K562 (cell line): Measurements from ENCODE around the gene EAF1. TPM values are rescaled to one million over a fixed set of nuclear protein-coding genes. Genes with fewer than 3 reads are reported as not detected.

Source experiments
- ATAC-seq: fragments of 200-7000 bp; cut with Tn5 transposase; 3 replicates; pipeline ENCODE4 v1.9.1; 2020; ENCODE audit warnings: moderate library complexity
- BruUV-seq: library from RNA; stranded (reverse); fragments of 400-500 nt; replicated peaks from 2 replicates; lab custom pipeline; 2021; lab: Mats Ljungman, UMichigan
- CTCF ChIA-PET: fragments of 300-600 bp; formaldehyde crosslinking; extraction: SDS; loops from one replicate; lab custom pipeline; 2021; ENCODE audit warnings: low intra/inter-chr PET ratio; lab: Yijun Ruan, JAX
- POLR2A ChIA-PET: fragments of 300-600, 350-650 bp; sonication (Branson Sonifier 250); formaldehyde crosslinking; extraction: SDS; loops from one replicate; lab custom pipeline; 2021; ENCODE audit warnings: antibody characterized with exemption, inconsistent platforms; lab: Yijun Ruan, JAX
- DNase-seq, 4 experiments: peaks; one replicate each; pipeline versions ENCODE4 v3.0.0 to v3.0.0-alpha.2; 2011 to 2018; ENCODE audit warnings: low spot score in 3 of 4, mixed read lengths in 3 of 4; ENCODE audit errors: extremely low read depth in 1 of 4
- FAIRE-seq: peaks from 2 replicates; lab custom pipeline; 2011; peaks lifted over from hg19 to GRCh38; lab: Jason Lieb, UNC
- H2AFZ ChIP-seq: 2 replicates; pipeline ENCODE4 v1.6.0; 2011; ENCODE audit warnings: low read depth, low read length, control low read depth, inconsistent platforms
- H3K27ac ChIP-seq: fragments of 200-600 bp; 3 replicates; pipeline ENCODE4 v1.8.0; 2011; ENCODE audit warnings: low read depth, mild to moderate bottlenecking, control low read depth, inconsistent platforms, low read length, moderate library complexity, mixed read lengths; ENCODE audit errors: extremely low read depth
- H3K27me3 ChIP-seq, 2 experiments: fragments of 300-600 bp in 1 of 2; 2 replicates in 1 of 2; 3 replicates in 1 of 2; pipeline versions ENCODE4 v1.6.0 to v1.8.0; 2011; ENCODE audit warnings: inconsistent platforms in 2 of 2, low read length in 2 of 2, mild to moderate bottlenecking in 1 of 2, mixed read lengths in 1 of 2, moderate library complexity in 1 of 2; ENCODE audit not compliant: control insufficient read depth in 2 of 2, insufficient read depth in 2 of 2
- H3K36me3 ChIP-seq: fragments of 300-600 bp; 3 replicates; pipeline ENCODE4 v1.8.0; 2011; ENCODE audit warnings: mild to moderate bottlenecking, low read length, inconsistent platforms; ENCODE audit not compliant: control insufficient read depth, insufficient read depth
- H3K4me1 ChIP-seq, 2 experiments: fragments of 200-600 bp in 1 of 2; replicated peaks in 1 of 2; 2 replicates in 1 of 2; 3 replicates in 1 of 2; pipeline versions ENCODE4 v1.5.1 to v1.8.0; 2011; ENCODE audit warnings: inconsistent platforms in 2 of 2, low read length in 2 of 2, mild to moderate bottlenecking in 1 of 2, mixed read lengths in 1 of 2, moderate library complexity in 1 of 2; ENCODE audit not compliant: control insufficient read depth in 2 of 2, insufficient read depth in 2 of 2
- H3K4me2 ChIP-seq: 2 replicates; pipeline ENCODE4 v1.6.1; 2011; ENCODE audit warnings: low read length, control low read depth, inconsistent platforms, mixed read lengths; ENCODE audit not compliant: insufficient read depth
- H3K4me3 ChIP-seq: fragments of 200-600 bp; sonication (generic), shearing (Covaris generic); 2 replicates; pipeline ENCODE4 v1.5.1; 2016; ENCODE audit warnings: control low read depth, inconsistent platforms
- H3K79me2 ChIP-seq: fragments of 200-600 bp; 3 replicates; pipeline ENCODE4 v1.8.0; 2011; ENCODE audit warnings: low read length, inconsistent platforms; ENCODE audit not compliant: control insufficient read depth, insufficient read depth
- H3K9ac ChIP-seq, 2 experiments: 2 replicates each; pipeline versions ENCODE4 v1.6.0 to v1.6.1; 2011; ENCODE audit warnings: low read depth in 2 of 2, low read length in 2 of 2, control low read depth in 1 of 2, inconsistent platforms in 1 of 2, mild to moderate bottlenecking in 1 of 2, mixed read lengths in 1 of 2; ENCODE audit not compliant: insufficient read depth in 1 of 2
- H3K9me1 ChIP-seq: one replicate; pipeline ENCODE4 v1.6.0; 2011; ENCODE audit warnings: inconsistent platforms, mild to moderate bottlenecking, low read length, moderate library complexity; ENCODE audit not compliant: control insufficient read depth, insufficient read depth
- H3K9me3 ChIP-seq: replicated peaks from 2 replicates; pipeline ENCODE4 v1.5.1; 2011; ENCODE audit warnings: low read depth, low read length, inconsistent platforms; ENCODE audit not compliant: control insufficient read depth, insufficient read depth
- H4K20me1 ChIP-seq: replicated peaks from 2 replicates; pipeline ENCODE4 v1.6.1; 2011; ENCODE audit warnings: low read length, inconsistent platforms, mixed read lengths; ENCODE audit not compliant: control insufficient read depth, insufficient read depth
- CEBPB ChIP-seq: fragments of 450-650 bp; IDR thresholded peaks from 2 replicates; pipeline ENCODE4 v1.6.1; 2016; ENCODE audit warnings: missing genetic modification characterization, missing compliant biosample characterization
- FOXA3 ChIP-seq, 2 experiments: fragments of 450-650 bp in 1 of 2; sonication (generic) in 1 of 2; formaldehyde crosslinking; IDR thresholded peaks in 1 of 2; conservative IDR thresholded peaks in 1 of 2; 2 replicates each; pipeline versions ENCODE4 v1.4.0 to v1.8.0; 2020 to 2022; ENCODE audit warnings: mild to moderate bottlenecking in 2 of 2, missing genetic modification reagents in 1 of 2
- FOXK1 ChIP-seq: sonication (generic); formaldehyde crosslinking; IDR thresholded peaks from 2 replicates; pipeline ENCODE4 v1.8.0; 2022; ENCODE audit warnings: missing genetic modification reagents, mild to moderate bottlenecking, borderline replicate concordance
- KDM1A ChIP-seq, 2 experiments: fragments of 450-650 bp; IDR thresholded peaks; 2 replicates each; pipeline ENCODE4 v1.6.1; 2016; ENCODE audit warnings: mild to moderate bottlenecking in 2 of 2
- KLF10 ChIP-seq: fragments of 250-450 bp; sonication (Bioruptor Pico); IDR thresholded peaks from 2 replicates; pipeline ENCODE4 v1.6.1; 2021; ENCODE audit warnings: matching md5 sums
- MEF2A ChIP-seq: IDR thresholded peaks from 2 replicates; pipeline ENCODE4 v1.6.1; 2011; ENCODE audit warnings: low read depth, mild to moderate bottlenecking, low read length, moderate library complexity; ENCODE audit not compliant: control insufficient read depth
- NBN ChIP-seq: fragments of 450-650 bp; IDR thresholded peaks from 2 replicates; pipeline ENCODE4 v1.6.1; 2016; ENCODE audit warnings: low read depth, mild to moderate bottlenecking
- POLR3A ChIP-seq: IDR thresholded peaks from 2 replicates; pipeline ENCODE4 v1.6.1; 2011; ENCODE audit warnings: borderline replicate concordance, mild to moderate bottlenecking, moderate library complexity; ENCODE audit not compliant: insufficient read length, insufficient read depth; ENCODE audit errors: extremely low read depth
- SMARCA5 ChIP-seq: fragments of 450-650 bp; IDR thresholded peaks from 2 replicates; pipeline ENCODE4 v1.6.1; 2016
- TCF15 ChIP-seq: fragments of 250-450 bp; sonication (Bioruptor Pico); IDR thresholded peaks from 2 replicates; pipeline ENCODE4 v1.8.0; 2022; ENCODE audit warnings: moderate library complexity, mild to moderate bottlenecking, inconsistent platforms
- ZNF143 ChIP-seq: sonication (generic); formaldehyde crosslinking; IDR thresholded peaks from 2 replicates; pipeline ENCODE4 v1.9.0; 2022; ENCODE audit warnings: mild to moderate bottlenecking, missing genetic modification reagents
- ZNF174 ChIP-seq: fragments of 250-450 bp; sonication (Bioruptor Pico); IDR thresholded peaks from 2 replicates; pipeline ENCODE4 v1.4.0; 2020; ENCODE audit warnings: mild to moderate bottlenecking
- ZNF316 ChIP-seq: fragments of 450-650 bp; IDR thresholded peaks from 2 replicates; pipeline ENCODE4 v1.6.1; 2016
- ZNF668 ChIP-seq: fragments of 250-450 bp; sonication (Bioruptor Pico); IDR thresholded peaks from 2 replicates; pipeline ENCODE4 v1.8.0; 2022; ENCODE audit warnings: mild to moderate bottlenecking, inconsistent platforms
- WGBS: fragments of 100-300 bp; shearing (Covaris generic); methylation state at CpG from one replicate; pipeline ENCODE4 v1.1.6; 2016; ENCODE audit warnings: low coverage, mixed read lengths; ENCODE audit not compliant: insufficient coverage; ENCODE audit errors: missing lambda C conversion rate; 5-methylcytosine and 5-hydroxymethylcytosine counted together
- in situ Hi-C: fragments of 300-500 bp; cut with MboI; formaldehyde crosslinking; loops from 4 replicates; pipeline ENCODE4 v1.15.0; 2018; ENCODE audit warnings: inconsistent platforms, mixed read lengths
- intact Hi-C: fragments of 100-400 bp; cut with micrococcal nuclease; formaldehyde crosslinking; loops from 2 replicates; pipeline ENCODE4 v1.14.2; 2022
- polyA plus RNA-seq, 8 experiments: library from polyadenylated mRNA; depleted of rRNA in 4 of 8; stranded (reverse) in 5 of 8; unstranded in 3 of 8; fragments of >200 nt; fragmentation: Nextera tagmentation in 2 of 8; fragmentation: Illumina TruSeq in 1 of 8; extraction: Ambion mirVana in 2 of 8; extraction: Trizol in 1 of 8; gene quantifications; 2 replicates each; pipeline versions ENCODE4 v1.2.1 to v1.2.3, GENCODE V29; 2011 to 2014; ENCODE audit warnings: inconsistent platforms in 1 of 8, missing spikeins in 1 of 8
- total RNA-seq, 7 experiments: library from RNA; depleted of rRNA in 6 of 7; stranded (reverse); fragments of >200 nt in 6 of 7; fragmentation: Illumina TruSeq in 2 of 7; extraction: Trizol in 2 of 7; gene quantifications; 2 replicates each; pipeline versions ENCODE4 v1.2.1 to v1.2.3, GENCODE V29; 2011 to 2021; ENCODE audit warnings: low replicate concordance in 1 of 7

The EAF1 gene
- total and polyA plus RNA-seq, 9 of the 15 experiments (the other 6 are each of a cell fraction or from before 2014, with no cell fraction given): 7.0 to 26.8 (median 20.4) TPM

- TF ChIP-seq TCF15 (CRISPR knock-in tag) (no peak), ZNF174 (no peak), FOXA3 (CRISPR knock-in tag; conservative IDR thresholded peaks at IDR 0.05 in 1 of 2, IDR thresholded peaks at IDR 0.05 in 1 of 2) (no peak), ZNF143 (CRISPR knock-in tag) (no peak)
Measured at GRCh38 chr3:15382405-15382923, 44.9 kb upstream of the EAF1 start (continued).

GRCh38 chr3:15384510-15385237 lies 42.7 kb upstream of the EAF1 start:
- FAIRE-seq (no peak), ATAC-seq (no peak), DNase-seq (no peak)
- Histone ChIP-seq H4K20me1 (no peaks in the 10 kb centered on the region), H3K4me3 (no peak overlapping the region), H3K27me3 (no peaks in the 10 kb centered on the region; a peak in 1 of 5 replicates), H3K79me2 (no peaks in the 10 kb centered on the region), H3K9me1 (no peaks in the 10 kb centered on the region), H3K36me3 (no peaks in the 10 kb centered on the region; the same call in 2 of the 3 replicates), H3K4me1 (peaks cover 0 to 8% of the 10 kb centered on the region in 2 experiments; a peak in 2 of 5 replicates), H3K9ac (no peak overlapping the region), H2AFZ (no peak overlapping the region), H3K27ac (no peak overlapping the region), H3K4me2 (no peak overlapping the region), H3K9me3 (no peaks in the 10 kb centered on the region)
- CTCF ChIA-PET: no interaction called here
- in situ Hi-C loops (loop anchor here (5.0 to 10.0 kb wide), 2 partner anchors 117 to 270 kb away; no protein-coding TSS in a partner anchor), intact Hi-C loops (loop anchor here (5.0 kb wide), 1 partner anchor 173 kb away; no protein-coding TSS in a partner anchor)
- WGBS: 53% methylated on average over 4 of the region's 4 CpGs
- TF ChIP-seq SMARCA5 (no peak), KLF10 (no peak), NBN (no peak), POLR3A (no peak), KDM1A (IDR thresholded peaks at IDR 0.05) (no peak), FOXK1 (CRISPR knock-in tag) (no peak), MEF2A (no peak), CEBPB (tag) (peak; percentile 58), ZNF316 (0 out of 2 replicates have a peak, but pooled peaks have one; percentile 17), ZNF668 (no peak)
- BruUV-seq: no TSS peak
- POLR2A ChIA-PET: interaction anchor here (1.7 kb wide), 1 partner anchor 115 kb away, joined by 5 read pairs; no protein-coding TSS in a partner anchor
